ENCODE results near the gene GSG1L. TPM values are rescaled to one million over a fixed set of nuclear protein-coding genes. Genes with fewer than 3 reads are reported as not detected.

The GSG1L gene
- total and polyA plus RNA-seq, 4 donors = not detected

GRCh38 chr16:28053461-28053860 lies 10.1 kb downstream of the GSG1L start:
- WGBS = 50% methylated on average over 15 of the region's 15 CpGs
- Histone ChIP-seq H3K27me3 (ENCODE audit: control insufficient read depth in 4 of 4, insufficient read depth in 4 of 4, low read length in 3 of 4) (peaks cover 0 to 3% (median 0%) of the 10 kb centered on the region in 4 donors), H3K9me3 (ENCODE audit: control insufficient read depth in 4 of 4, low read length in 3 of 4) (no peaks in the 10 kb centered on the region), H3K4me1 (ENCODE audit: control insufficient read depth in 4 of 4, insufficient read depth in 4 of 4, low read length in 3 of 4) (no peaks in the 10 kb centered on the region), H3K9ac (ENCODE audit: low read depth in 1 of 2, low read length in 2 of 2) (no peak overlapping the region), H3K4me3 (ENCODE audit: low read depth in 1 of 3, low read length in 3 of 3) (no peak overlapping the region), H3K27ac (ENCODE audit: low read depth in 1 of 2, low read length in 2 of 2) (no peak overlapping the region), H3K36me3 (ENCODE audit: control insufficient read depth in 4 of 4, insufficient read depth in 3 of 4, low read depth in 1 of 4, low read length in 3 of 4) (no peaks in the 10 kb centered on the region)
- TF ChIP-seq RXRA (IDR thresholded peaks at IDR 0.05) (no peak), SP1 (IDR thresholded peaks at IDR 0.05) (no peak), HNF4A (conservative IDR thresholded peaks at IDR 0.05) (no peak), ATF3 (IDR thresholded peaks at IDR 0.05) (no peak), RAD21 (IDR thresholded peaks at IDR 0.05) (no peak), JUND (IDR thresholded peaks at IDR 0.05) (no peak), GABPA (IDR thresholded peaks at IDR 0.05 in 1 of 2, conservative IDR thresholded peaks at IDR 0.05 in 1 of 2) (no peak), YY1 (IDR thresholded peaks at IDR 0.05) (no peak), TAF1 (conservative IDR thresholded peaks at IDR 0.05) (no peak), CTCF (IDR thresholded peaks at IDR 0.05; ENCODE audit: low read depth, low read length, missing input control) (no peak), REST (IDR thresholded peaks at IDR 0.05) (no peak), FOXA1 (IDR thresholded peaks at IDR 0.05) (no peak), FOXA2 (IDR thresholded peaks at IDR 0.05) (no peak), HNF4G (IDR thresholded peaks at IDR 0.05) (no peak), EGR1 (IDR thresholded peaks at IDR 0.05; ENCODE audit: low read depth in 2 of 2) (no peak), NR2F2 (IDR thresholded peaks at IDR 0.05) (no peak)
- TF ChIP-seq, protein P1, sequence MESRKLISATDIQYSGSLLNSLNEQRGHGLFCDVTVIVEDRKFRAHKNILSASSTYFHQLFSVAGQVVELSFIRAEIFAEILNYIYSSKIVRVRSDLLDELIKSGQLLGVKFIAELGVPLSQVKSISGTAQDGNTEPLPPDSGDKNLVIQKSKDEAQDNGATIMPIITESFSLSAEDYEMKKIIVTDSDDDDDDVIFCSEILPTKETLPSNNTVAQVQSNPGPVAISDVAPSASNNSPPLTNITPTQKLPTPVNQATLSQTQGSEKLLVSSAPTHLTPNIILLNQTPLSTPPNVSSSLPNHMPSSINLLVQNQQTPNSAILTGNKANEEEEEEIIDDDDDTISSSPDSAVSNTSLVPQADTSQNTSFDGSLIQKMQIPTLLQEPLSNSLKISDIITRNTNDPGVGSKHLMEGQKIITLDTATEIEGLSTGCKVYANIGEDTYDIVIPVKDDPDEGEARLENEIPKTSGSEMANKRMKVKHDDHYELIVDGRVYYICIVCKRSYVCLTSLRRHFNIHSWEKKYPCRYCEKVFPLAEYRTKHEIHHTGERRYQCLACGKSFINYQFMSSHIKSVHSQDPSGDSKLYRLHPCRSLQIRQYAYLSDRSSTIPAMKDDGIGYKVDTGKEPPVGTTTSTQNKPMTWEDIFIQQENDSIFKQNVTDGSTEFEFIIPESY (IDR thresholded peaks at IDR 0.05) = no peak
- TF ChIP-seq, protein P2, sequence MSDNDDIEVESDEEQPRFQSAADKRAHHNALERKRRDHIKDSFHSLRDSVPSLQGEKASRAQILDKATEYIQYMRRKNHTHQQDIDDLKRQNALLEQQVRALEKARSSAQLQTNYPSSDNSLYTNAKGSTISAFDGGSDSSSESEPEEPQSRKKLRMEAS (IDR thresholded peaks at IDR 0.05) = no peak
- DNase-seq (ENCODE audit: low spot score) = no peak
